Astrocyte (in vitro differentiated cells and primary cell): ENCODE results near the gene UNC5C.

Experiments
- CTCF ChIP-seq: IDR thresholded peaks from 2 replicates; pipeline ENCODE4 v1.5.1; 2011; ENCODE audit warnings: low read depth, mild to moderate bottlenecking, inconsistent platforms, low read length, moderate library complexity; ENCODE audit not compliant: insufficient read depth
- EZH2 ChIP-seq: IDR thresholded peaks from 2 replicates; pipeline ENCODE4 v1.6.1; 2012; ENCODE audit warnings: mild to moderate bottlenecking, low read length, inconsistent platforms; ENCODE audit not compliant: insufficient read depth

GRCh38 chr4:95371476-95372224 is 177.1 kb downstream of the UNC5C start:
- TF ChIP-seq CTCF (no peak), EZH2 (no peak)
